OCI-M2 (cell line): ENCODE data around the gene FAM3A.

Source experiments
- DNase-seq: peaks from one replicate; lab custom pipeline; 2025; ENCODE audit not compliant: unreplicated experiment; lab: John Stamatoyannopoulos, UW

FAM3A gene

DNA sequence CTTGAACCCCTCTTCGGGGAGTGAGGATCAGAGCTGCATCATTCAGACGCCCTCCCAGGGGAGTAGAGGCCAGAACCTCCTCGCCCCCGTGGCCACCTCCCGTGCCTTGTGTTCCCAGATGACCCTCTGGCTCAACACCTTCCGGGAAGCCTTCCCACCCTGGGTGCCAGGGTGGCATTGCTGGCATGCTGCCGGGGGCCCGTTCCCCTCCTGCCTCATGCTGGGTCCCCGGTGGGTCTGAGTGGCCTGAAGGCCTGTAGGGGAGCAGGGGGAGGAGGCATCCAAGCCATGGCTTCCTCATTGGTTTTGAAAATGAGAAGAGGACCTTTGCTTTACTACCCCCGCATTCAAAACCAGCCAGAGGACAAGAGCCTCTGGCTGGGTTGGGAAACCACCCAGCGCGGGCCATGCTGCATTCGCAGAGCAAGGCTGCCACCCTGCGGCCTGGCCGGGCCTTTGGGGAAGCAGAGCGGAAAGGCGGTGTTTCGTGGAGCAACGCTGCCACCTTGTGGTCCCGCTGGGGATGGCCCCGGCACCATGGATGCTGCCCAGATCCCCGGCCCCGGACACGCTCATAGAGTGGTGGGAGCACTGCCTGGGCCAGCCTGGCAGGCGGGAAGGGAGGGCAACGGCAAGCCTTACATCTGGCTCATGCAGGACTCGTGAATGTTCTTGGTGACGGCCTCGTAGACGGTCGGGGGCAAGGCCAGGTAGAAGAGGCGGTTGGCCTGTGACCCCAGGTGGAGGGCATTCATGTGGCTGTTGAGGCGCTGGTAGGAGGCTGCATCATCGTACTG is 18.7 kb upstream of the FAM3A start:
- no peak for DNase-seq

DNA sequence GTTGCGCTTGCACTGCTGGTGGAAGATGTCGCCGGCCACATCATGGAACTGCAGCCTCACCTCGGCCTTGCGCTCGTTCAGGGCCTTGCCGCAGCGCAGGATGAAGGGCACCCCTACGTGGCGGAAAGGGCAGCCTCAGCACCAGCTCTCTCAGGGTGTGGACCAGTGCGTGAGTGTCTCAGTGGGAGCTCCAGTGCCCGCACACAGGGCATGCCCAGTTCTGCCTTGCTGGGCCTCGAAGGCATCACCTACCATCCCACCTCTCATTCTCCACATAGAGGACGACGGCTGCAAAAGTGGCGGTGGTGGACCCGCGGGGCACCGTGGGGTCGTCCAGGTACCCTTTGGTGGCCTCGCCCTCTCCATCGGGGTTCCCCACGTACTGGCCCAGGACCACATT is 16.7 kb upstream of the FAM3A start:
- DNase-seq: no peak

DNA sequence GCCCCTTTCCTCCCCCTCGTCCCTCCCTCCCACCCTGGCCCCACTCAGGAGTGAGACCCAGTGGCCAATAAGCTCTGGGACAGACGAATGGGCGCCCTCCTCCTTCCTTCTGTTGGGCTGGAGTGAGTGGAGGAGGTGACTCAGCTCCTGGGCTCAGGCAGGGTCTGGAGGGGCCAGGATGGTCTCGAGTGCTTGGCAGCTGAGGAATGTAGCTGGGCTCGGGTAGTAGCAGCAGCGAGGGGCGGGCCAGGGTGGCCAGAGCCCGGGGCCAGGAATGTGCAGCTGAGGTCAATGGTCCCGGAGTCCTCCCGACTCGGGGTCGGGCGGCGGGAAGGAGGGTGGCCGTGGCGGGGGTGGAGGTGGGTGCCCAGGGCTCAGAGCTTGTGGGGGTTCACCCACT is 15.6 kb upstream of the FAM3A start:
- no peak for DNase-seq

DNA sequence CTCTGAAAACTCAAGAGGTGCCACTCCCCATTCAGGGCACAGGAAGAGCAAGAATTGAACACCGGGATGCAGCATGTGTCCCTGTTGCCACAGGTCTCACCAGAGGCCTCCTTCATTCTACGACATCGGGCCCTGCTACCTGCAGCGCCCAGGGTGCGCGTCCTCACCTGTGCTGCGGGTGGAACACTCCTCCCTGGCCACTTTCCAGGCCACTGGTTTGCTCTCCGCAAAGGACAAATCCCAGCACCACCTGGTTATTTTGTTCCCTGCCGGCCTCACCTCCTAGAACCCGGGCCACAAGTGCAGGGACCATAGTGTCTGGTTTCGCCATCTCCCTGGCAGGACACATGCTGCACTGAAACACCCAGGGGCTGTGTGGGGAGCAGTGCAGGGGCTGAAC is 14.3 kb upstream of the FAM3A start:
- DNase-seq: no peak

DNA sequence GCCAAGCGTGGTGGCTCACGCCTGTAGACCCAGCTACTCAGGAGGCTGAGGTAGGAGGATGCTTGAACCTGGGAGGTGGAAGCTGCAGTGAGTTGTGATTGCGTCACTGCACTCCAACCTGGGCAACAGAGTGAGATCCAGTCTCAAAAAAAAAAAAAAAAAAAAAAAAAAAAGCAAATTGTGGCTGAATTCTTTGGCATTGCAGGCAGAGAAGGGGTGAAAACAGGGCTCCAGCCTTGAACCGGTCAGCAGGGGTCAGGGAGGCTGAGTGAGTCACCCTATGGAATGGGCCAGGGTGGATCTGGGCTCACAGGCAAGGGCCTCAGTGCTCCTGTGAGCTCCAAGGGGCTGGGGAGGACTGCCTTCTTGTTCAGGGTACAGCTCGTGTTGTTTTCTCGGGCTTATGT is 13.2 kb upstream of the FAM3A start:
- no peak for DNase-seq

DNA sequence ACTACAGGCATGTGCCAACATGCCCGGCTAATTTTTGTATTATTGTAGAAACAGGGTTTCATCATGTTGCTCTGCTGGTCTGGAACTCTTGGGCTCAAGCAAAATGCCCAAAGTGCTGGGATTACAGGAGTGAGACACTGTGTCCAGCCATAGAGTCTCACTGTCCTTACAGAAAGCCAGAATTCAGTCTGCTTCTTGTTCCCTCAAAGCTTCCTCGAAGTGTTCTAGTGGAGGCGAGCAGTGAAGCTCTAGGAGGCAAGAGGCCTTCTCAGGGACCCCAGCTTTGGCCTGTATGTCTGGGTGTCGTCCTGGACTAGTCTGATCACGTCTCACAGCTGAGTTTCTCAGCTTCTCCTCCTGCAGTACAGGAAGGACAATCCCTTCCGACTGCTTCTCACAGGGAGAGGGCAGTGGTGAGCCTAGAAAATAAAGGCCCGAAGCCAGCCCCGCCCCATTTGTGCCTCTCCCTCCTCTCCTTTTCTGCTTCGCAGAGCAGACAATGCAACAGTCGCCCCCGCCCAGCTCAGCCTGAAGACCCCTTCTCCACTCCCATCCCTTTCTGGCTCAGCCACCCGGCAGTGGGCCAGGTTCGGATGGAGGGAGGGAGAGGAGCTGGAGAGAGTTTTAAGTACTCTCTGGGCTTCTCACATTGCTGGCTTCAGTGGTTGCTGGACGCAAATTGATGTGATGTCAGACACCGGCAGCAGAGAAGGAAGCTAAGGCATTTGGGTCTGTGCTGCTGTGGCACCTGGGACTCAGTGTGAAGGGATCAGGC is 11.1 kb upstream of the FAM3A start:
- DNase-seq: no peak

DNA sequence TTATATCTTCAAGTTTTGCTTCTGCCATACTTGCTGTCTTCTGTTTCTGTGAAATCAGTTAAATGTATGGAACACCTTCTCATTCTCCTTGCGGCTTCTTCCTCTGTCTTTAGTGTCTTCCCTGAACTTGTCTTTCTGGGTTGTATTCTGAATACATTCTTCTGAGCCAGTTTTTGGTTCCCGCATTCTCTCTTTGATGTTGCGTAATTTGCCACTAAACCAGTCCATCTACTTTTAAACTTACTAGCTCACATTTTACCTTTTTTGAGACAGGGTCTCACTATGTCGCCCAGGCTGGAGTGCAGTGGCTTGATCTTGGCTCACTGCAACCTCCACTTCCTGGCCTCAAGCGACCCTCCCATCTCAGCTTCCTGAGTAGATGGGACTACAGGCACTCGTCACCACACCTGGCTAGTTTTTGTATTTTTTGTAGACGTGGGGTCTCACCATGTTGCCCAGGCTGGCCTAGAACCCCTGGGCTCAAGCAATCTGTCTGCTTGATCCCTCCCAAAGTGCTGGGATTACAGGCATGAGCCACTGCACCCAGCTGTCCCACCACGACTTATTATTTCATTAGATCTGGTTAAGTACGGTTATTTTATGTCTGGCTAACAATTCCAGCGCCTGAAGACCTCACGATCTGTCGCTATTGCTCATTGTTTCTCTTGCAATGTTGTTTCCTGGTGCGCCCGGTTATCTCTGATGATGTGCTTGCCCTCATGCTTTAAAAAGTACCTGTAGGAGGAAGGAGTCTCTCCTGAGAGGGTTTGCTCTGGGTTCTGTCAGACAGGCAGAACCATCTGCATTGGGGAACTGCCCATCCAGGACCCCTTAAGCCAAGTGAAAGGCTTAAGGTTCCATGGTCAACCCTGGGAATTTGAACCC is 9.8 kb upstream of the FAM3A start:
- no peak for DNase-seq

DNA sequence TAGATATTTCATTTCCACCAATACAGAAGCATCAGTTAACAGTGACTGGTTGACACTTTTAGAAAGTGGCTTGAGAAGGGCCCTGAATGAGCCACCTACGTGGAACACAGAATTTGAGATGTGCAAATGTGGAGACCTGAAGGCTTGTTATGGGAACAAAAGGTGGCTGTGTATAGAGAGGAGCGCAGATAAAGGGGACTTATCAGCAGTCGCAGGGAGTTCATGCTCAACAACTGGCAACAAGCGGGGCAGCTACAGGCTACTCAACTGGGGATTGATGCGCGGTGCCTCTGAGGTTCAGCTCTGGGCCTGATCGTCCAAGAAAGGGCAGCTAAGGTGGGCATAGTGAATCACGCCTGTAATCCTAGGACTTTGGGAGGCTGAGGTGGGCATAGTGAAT is 3.4 kb upstream of the FAM3A start:
- no peak for DNase-seq

DNA sequence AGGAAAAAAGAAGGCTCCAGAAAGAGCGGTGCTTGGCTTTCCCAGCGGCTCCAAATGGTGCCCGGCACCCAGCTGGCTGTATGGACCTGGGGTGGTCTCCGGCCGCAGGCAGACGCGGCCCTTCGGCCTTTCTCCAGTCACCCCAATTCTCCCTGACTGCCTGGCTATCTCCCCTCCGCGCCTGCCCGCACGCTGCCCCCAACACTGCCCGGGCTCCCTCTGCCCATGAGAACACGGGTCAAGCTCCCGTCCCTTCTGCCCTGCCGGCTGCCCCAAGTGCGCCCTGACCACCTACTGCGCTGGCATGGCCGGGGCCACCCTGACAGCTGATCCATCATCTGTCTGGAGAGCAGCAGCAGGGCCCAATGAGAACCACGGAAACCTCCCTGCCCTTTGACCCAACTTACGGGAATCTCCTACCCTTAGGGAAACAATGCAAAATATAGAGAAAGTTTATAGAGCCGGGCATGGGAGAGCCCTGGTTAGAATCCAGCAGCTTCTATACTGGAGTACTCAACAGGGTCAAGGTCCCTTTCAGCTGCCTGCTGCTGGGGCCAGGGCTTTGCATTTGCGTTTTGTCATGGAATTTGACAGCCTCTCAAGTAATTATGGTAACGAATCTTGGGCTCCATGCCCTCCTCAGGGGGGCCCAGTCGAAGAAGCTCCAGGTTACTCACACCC is 1.2 kb upstream of the FAM3A start:
- DNase-seq: no peak

DNA sequence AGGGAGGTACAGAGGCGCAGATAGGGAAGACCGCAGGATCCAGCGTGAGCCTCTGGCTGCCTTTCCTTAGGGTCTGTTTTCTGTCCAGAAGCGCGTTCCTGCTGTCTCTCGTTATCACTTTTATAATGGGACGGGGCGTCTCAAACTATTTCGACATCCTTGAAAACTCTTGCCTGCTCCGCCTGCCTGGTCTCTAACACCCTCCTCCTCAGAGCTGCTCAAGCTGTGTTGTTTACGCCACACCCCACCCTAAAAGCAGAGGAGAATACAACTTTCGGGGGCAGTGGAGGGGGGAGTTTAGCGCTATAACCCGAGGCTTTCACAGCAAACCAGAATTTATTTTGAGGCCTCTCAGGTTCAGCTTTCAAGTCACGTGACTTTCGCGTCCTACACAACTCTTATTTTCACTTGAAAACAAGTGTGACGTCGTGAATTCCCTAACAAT is 646 bp upstream of the FAM3A start:
- no peak for DNase-seq

DNA sequence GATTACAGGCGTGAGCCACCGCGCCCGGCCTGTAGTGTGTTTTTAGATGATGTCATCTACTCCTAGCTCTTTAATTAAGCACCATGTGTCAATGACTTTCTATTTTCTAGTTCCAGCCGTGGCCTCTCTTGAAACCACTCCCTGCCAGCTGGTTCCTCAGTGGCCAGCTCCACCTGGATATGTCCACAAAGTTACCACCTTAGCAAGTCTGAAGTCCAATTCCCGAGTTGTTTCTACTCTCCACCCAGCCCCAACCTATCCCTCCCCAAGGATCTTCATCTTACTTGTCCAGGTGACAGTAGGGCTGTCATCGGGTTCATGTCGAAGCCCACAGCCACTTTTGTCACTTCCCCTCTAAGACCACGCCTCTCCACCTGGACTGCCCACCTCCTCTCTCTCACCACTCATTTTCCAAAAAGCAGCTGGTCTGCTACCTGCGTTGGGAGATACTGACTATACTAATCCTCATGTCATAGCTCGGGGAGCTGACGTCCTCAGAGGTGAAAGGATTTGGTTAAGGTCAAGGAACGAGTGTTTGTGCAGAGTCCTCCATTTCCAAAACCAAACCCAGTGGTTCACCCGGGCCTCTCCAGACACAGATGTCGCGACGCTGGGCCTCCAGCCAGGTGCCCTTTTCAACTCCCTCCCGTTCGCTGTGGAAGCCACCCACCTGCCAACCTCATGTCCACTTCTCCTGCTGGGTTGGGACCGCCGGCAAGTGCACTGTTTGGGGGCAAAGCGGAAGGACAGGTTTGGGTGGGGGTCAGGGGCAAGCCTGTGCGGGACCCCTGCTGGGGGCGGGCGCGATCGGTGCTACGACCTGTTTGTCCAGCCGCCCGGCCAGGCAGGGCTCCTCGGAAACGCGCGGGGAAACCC is 704 bp downstream of the FAM3A start:
- no peak for DNase-seq

DNA sequence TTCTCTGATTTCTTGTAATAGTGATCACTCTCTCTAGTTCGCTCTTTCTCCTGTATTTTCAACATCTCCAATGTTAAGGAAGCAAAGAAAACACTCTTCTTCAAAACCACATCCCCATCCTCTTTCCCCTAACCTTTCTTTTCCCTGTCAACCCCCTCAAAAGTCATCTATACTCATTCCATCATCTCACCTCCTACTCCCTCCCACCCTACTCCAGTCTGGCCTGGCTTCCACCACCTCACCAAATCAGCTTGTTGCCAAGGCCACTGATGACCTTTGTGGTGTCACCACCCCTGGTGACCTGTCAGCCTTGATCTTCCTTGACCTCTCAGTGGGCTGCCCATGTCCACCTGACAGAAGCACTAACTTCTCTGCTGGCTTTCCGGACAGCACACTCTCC is 2.3 kb downstream of the FAM3A start:
- DNase-seq: no peak

DNA sequence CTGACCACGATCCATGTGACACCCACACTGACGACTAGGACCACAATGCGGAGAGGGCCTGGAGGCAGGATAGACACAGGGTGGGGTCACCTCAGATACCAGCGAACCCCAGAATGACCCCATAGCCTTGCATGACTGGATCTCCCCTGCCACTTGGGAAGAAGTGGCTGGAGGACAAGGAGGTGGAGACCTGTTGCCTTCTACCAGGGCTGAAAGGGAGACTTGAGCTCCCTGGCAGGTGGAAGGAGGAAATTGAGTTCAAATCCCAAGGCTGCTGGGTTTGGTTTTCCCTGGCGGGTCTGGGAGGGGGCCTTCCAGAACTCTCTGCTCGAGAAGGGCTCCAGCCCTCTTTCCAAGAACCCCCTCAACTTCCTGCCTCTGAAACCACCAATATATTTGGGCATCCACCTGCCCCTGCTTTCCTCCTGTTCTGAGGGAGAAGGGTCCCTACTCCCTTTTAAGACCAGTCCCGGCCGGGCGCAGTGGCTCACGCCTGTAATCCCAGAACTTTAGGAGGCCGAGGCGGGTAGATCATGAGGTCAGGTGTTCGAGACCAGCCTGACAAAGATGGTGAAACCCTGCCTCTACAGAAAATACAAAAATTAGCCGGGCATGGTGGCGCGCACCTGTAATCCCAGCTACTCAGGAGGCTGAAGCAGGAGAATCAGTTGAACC is 3.0 kb downstream of the FAM3A start:
- DNase-seq: no peak

DNA sequence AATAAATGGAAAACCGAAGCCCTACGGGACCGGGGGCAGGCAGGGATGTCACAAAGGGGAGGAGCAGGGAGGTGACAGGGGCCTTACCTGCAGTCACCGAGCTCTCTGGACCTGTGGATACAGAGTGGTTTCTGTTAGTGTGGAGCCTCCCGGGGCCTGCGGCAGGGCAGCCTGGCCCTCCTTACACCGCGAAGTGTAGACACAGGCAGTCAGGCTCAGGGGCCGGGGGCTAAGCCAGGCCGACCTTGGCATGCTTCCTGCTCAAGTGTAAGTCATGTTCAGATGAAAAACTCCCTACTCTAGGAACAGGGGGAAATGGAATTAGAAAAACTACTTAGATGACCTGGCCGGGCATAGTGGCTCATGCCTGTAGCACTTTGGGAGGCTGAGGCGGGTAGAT is 4.3 kb downstream of the FAM3A start:
- DNase-seq: no peak

DNA sequence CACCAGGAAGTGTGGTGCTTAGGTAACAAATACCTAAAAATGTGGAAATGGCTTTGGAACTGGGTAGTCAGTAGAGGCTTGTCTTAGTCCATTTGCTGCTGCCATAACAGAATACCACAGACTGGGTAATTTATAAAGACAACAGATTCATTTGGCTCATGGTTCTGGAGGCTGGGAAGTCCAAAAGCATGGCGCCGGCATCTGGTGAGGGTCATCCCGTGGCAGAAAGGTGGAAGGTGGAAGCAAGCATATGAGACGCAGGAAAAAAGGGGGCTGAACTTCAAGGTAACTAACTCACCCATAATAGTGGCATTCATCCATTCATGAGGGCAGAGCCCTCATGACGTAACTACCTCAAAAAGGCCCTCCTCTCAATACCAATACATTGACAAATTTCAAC is 6.6 kb downstream of the FAM3A start:
- DNase-seq: no peak

DNA sequence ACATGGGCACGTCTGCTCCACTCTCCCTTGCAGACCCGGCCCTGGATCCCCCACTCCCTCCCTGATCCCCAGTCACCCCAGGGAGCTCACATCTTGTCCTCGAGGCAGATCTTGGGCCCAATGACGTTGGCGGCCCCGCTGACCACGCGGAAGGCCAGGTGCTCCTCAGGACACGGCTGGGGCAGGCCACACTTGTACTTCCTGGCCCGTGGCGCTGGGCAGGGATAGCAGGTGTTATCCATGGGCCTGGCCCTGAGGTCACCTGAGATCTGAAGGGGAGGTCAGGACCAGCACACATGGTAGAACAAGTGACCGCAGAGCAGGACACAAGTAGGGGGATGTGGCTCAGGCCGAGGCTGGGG is 7.7 kb downstream of the FAM3A start:
- DNase-seq: no peak

DNA sequence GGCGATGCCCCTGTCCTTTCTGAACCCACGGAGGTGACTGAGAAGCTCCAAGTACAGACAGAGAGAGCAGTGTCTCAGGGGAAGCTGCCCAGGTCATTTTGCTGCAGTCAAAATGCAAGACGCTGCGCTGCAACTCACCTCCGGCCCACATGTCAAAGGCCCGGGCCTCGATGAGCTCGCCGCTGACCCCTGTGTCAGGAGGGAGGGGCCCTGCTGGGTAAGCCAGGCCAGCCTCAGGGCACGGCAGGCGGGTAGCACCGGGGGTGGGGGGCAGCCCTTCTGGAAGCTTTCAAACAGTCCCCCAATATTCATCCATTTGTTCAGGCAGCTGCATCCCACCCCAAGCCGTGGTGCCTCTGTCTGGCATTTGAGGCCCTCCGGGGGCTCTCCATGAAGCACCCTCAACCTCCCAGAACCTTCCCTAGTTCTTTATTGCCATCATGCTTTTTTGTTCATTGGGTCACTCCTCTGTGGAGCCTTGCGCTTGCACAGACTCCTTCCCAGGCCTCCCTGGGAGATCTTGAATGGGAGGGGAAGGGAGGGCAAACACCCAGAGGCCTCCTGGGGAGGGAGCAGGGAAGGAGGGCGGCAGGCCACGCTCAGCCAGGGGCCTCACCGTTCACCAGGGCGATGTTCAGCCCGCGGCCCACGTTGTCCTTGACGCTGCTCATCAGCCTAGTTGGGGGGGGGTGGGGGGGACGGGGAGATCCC is 8.2 kb downstream of the FAM3A start:
- DNase-seq: no peak

DNA sequence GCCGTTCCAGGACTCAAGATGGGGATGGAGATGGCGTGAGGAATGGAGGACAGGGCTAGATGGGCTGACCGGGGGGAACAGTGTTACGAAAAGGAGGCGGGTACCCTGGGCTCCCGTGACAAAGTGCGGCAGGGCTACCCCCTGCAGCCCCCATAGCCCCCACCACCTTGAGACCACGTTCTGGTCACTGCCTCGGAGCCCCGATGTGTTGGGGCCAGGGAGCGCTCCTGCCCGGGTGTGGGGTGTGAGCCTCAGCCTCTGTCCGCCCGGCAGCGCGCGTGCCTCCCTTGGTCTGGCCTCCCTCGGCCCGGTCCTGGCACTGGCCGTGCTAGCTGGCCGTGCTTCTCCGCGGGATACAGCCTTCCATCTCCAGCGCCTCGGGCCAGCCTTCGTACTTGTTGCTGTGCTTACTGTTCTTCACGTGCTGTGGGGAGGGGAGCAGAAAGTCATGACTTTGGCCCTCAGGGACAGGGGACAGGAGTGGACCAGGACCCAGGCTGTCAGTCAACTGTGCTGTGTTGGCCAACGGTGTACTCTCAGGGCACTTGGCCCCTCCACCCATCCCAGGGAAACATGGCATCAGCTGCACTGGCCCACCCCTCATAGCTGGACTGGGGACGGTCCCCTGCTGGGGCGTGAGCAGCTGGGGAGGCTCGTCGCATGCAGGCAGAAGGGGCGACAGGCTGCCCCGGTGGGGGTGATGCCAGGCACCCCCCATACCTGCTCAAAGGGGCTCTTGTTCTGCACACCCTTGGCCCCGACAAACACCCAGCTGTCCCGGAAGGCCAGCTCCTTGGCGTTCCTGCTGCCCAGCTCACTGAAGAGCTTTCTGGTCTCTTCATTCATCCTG is 9.3 kb downstream of the FAM3A start:
- no peak for DNase-seq
